G401 (cell line): ENCODE results near the gene TPSD1. TPM values are rescaled to one million over a fixed set of nuclear protein-coding genes. Genes with fewer than 3 reads are reported as not detected.
"Not testable (repeated sequence)": the region's sequence is repeated elsewhere in the genome, so short reads cannot be mapped to it uniquely, and the experiment has no call there.

Experiments
- DNase-seq: peaks from one replicate; pipeline ENCODE4 v3.0.0-alpha.2; 2015; ENCODE audit warnings: low spot score
- in situ Hi-C: cut with HindIII; loops from 2 replicates; pipeline ENCODE4 v1.10.0; 2016; ENCODE audit warnings: low sequenced_read_pairs, mixed read lengths
- total RNA-seq: library from RNA; depleted of rRNA; stranded (reverse); fragments of >200 nt; shearing (Covaris generic); gene quantifications from 2 replicates; pipeline ENCODE4 v1.2.3, GENCODE V29; 2014

Gene TPSD1
- total RNA-seq, 1 experiment from 2014 or later = not detected

GRCh38 chr16:1237990-1238389, 17.9 kb upstream of the TPSD1 start:
- in situ Hi-C loops = no loop called here
- DNase-seq = no peak

DNA sequence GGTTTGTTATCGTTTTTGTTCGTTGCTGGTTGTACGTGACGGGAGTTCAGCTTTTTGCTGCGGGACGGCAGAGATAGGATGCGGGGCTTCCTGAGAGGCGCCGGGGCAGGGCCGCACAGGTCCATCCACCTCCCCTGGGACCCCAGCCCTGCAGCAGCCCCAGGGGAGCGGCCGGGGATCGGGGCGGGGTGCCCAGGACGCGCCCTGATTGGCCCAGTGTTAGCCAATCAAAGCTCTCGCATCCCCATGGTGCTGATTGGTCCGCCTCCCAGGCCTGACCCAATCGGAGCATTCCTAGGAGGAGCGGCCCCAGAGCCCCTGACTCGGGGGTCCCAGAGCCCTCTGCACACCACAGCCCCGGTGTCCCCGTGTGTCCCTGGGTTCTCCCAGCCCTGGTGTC, 17.0 kb upstream of the TPSD1 start:
- DNase-seq, in situ Hi-C loops: not testable (repeated sequence)

- DNase-seq, in situ Hi-C loops: not testable (repeated sequence)
Measured at GRCh38 chr16:1239575-1239974, 16.3 kb upstream of the TPSD1 start.

- in situ Hi-C loops, DNase-seq: not testable (repeated sequence)
Measured at GRCh38 chr16:1240436-1240835, 15.4 kb upstream of the TPSD1 start, which contains the start of gene TPSAB1. Gene TPSAB1 (plus strand): TSS chr16:1240705. CDS start chr16:1240939, 234 bp downstream.

DNA sequence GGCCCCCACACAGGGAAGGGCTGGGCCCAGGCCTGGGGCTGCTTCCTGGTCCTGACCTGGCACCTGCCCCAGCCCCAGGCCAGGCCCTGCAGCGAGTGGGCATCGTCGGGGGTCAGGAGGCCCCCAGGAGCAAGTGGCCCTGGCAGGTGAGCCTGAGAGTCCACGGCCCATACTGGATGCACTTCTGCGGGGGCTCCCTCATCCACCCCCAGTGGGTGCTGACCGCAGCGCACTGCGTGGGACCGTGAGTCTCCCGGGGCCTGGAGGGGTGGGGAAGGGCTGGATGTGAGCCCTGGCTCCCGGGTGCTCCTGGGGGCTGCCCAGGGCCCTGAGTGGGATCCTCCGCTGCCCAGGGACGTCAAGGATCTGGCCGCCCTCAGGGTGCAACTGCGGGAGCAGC, 14.8 kb upstream of the TPSD1 start:
- DNase-seq, in situ Hi-C loops: not testable (repeated sequence)

DNA sequence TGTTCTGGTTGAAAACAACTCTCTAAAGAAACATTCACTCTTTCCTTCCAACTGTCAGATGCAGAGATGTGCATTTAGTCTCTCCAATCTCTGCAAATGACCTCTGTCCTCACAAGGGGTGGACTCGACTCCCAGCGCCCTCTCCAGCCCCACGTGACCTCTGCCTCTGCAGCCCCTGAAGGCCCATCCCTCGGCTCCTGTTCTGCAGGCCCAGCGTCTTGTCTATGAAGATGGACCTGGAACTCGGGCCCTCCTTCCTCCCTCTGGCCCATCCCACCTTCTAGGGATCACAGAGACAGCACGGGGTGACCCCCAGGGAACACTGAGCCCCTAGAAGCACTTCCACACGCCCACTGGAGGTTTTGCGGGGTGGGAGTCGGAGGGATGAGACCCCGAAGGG, 12.5 kb upstream of the TPSD1 start:
- DNase-seq, in situ Hi-C loops: not testable (repeated sequence)

- DNase-seq, in situ Hi-C loops: not testable (repeated sequence)
Measured at GRCh38 chr16:1243907-1244850, 11.7 kb upstream of the TPSD1 start.

- in situ Hi-C loops = no loop called here
- no peak for DNase-seq
Measured at GRCh38 chr16:1244881-1245280, 11.0 kb upstream of the TPSD1 start.

DNA sequence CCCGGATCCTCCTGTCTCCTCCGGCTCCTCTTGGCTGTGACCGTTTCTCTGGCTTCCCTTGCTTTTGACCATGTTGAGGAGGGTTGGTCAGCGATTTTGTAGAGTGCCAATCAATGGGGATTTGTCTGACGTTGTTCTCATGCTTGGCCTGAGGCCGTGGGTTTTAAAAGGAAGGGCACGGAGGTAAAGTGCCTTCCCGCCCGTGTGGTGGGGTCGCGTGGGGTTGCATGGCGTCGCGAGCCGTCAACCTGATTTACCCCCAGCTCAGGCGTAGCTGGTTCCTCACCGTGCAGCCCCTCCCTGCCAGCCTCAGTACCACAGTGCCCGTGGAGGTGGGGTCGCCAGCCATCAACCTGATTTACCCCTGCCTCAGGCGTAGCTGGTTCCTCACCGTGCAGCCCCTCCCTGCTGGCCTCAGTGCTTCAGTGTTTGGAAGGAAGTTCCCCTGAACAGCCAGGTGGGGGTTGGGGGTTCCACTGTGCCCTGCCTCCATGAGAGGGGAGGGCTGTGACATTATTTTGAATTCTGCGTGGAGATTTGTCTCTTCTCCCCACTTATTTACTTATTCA, 10.3 kb upstream of the TPSD1 start:
- DNase-seq = no peak

DNA sequence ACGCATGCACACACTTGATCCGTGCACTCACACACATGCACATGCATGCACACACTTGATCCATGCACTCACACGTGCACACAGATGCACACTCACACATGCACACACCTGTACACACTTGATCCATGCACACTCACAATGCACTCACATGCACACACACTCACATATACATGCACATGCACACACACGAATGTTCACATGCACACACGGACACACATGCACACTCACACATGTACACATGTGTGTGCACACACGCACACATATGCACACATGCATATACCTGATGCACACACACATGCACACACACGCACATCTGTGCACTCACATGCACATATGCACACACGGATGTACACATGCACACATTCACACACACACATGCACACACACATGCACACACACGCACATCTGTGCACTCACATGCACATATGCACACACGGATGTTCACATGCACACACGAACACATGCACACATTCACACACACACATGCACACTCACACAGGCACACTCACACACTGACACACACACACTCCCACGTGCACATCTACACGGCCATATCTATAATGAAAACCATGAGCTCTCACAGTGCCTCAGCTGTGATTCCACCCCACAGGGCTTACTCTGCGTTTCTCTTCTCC, 7.8 kb upstream of the TPSD1 start:
- DNase-seq, in situ Hi-C loops: not testable (repeated sequence)

More for the DNA sequence above, 10.3 kb upstream of the TPSD1 start:
- in situ Hi-C loops = no loop called here

DNA sequence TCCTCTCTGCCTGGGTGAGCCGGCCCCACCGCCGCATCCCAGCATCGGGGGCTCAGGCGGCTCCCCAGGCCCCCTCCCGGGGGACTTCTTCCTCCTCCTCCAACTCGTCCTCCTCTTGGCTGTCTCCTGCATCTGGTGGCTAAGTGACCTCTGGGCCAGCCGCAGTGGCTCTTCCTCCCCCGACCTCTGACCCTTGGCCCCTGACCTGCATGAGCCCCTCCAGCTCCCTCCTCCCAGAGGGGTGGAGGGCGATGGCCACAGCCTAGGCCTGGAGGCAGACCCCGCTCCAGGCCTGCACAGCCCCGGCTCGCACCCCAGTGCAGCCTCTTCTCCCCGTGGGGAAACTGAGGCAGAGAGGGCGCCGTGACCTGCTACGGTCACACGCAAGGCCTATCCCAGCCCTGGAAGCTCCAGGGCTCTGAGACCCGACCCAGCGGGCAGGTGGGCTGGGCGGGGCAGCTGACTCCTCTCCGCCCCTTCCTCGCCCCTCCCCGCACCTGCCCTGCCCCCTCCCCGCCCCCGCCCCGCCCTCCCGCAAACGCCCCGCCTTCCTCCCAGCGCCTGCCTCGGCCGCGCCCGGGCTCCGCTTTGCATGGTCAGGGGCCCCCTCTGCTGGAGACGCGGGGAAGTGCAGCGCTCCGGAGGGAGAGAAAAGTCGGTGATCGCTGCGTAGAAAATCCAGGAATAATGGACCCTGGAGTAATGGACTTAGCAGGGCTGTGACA, 6.7 kb upstream of the TPSD1 start:
- DNase-seq, in situ Hi-C loops: not testable (repeated sequence)

- DNase-seq, in situ Hi-C loops: not testable (repeated sequence)
Measured at GRCh38 chr16:1253701-1254364, 2.0 kb upstream of the TPSD1 start.

DNA sequence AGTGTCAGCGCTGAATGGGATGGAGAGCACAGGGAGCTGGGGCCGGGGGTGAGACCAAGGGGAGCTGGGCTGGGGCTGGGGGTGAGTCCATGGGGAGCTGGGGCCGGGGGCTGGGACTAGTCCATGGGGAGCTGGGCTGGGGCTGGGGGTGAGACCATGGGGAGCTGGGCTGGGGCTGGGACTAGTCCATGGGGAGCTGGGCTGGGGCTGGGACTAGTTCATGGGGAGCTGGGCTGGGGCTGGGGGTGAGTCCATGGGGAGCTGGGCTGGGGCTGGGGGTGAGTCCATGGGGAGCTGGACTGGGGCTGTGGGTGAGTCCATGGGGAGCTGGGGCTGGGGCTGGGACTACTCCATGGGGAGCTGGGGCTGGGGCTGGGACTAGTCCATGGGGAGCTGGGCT, 1.0 kb upstream of the TPSD1 start:
- DNase-seq, in situ Hi-C loops: not testable (repeated sequence)

DNA sequence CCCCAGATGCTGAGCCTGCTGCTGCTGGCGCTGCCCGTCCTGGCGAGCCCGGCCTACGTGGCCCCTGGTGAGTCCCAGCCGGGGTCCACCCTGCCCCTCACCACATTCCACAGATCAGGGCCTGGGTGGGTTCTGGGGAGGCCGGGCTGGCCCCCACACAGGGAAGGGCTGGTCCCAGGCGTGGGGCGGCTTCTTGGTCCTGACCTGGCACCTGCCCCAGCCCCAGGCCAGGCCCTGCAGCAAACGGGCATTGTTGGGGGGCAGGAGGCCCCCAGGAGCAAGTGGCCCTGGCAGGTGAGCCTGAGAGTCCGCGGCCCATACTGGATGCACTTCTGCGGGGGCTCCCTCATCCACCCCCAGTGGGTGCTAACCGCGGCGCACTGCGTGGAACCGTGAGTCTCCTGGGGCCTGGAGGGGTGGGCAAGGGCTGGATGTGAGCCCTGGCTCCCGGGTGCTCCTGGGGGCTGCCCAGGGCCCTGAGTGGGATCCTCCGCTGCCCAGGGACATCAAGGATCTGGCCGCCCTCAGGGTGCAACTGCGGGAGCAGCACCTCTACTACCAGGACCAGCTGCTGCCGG, 516 bp downstream of the TPSD1 start:
- in situ Hi-C loops, DNase-seq: not testable (repeated sequence)

GRCh38 chr16:1256874-1257322, 1.0 kb downstream of the TPSD1 start:
- DNase-seq = no peak
- in situ Hi-C loops = no loop called here

DNA sequence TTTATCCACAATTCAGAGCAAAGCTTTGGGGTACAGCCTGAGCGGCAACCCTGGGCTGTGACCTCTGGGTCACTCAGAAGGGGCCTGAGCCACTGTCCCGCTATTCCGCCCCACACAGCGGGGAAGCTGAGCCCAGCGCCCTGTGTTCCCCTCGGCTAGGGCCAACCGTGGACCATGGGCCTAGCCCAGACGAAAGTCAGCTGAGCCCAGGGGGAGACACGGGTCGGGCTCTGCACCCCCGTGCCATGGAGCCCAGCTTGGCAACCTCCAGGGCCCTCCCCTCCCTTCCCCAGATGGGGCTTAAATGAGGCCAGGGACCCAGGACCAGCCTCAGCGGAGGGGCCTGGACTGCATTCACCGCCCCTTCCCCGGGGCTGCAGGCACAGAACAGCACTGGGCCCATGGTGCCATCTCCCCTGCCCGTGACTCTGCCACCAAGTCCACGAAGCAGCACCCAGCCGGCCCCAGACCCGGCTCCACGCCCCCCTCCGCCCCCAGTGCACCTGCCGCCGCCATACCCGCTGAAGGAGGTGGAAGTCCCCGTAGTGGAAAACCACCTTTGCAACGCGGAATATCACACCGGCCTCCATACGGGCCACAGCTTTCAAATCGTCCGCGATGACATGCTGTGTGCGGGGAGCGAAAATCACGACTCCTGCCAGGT, 1.8 kb downstream of the TPSD1 start:
- no peak for DNase-seq
- in situ Hi-C loops = no loop called here

GRCh38 chr16:1258225-1258600, 2.3 kb downstream of the TPSD1 start:
- in situ Hi-C loops = no loop called here
- no peak for DNase-seq
